ENCODE measurements around the gene LIX1.

LIX1 gene

DNA sequence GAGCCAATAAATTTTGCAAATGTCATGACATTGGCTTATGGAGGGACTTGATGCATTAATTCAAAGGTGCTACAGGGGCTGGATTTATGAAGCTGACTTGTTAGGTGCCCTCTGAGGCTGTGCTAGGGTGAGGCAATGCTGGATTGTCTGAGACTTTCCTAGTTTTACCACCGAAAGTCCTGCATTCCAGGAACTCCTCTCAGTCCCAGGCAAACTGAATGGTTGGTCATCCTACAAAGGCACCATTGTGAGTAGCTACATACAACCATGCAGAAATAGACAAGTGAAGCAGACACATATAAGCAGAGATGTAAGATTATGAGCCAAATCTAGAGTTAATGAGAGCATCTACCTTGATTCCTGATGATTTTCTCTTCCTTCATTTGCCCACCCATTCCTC is 95.3 kb downstream of the LIX1 start:
- FAIRE-seq (no peak), DNase-seq (ENCODE audit: insufficient read length, low spot score) (no peak)
- TF ChIP-seq POLR2A (IDR thresholded peaks at IDR 0.05; ENCODE audit: low read depth, low read length) (no peak), TAF1 (IDR thresholded peaks at IDR 0.05; ENCODE audit: low read depth, low read length) (no peak), POU2F2 (IDR thresholded peaks at IDR 0.05; ENCODE audit: low read depth, low read length) (no peak), SPI1 (IDR thresholded peaks at IDR 0.05; ENCODE audit: low read depth, low read length) (no peak), PAX5 (IDR thresholded peaks at IDR 0.05; ENCODE audit: insufficient read depth, low read length, severe bottlenecking) (no peak), POLR2AphosphoS5 (IDR thresholded peaks at IDR 0.05; ENCODE audit: low read depth, low read length) (no peak)

- FAIRE-seq = peak; percentile 16
- no peak for DNase-seq (ENCODE audit: insufficient read length, low spot score)
- TF ChIP-seq POLR2AphosphoS5 (IDR thresholded peaks at IDR 0.05; ENCODE audit: low read depth, low read length) = no peak
- no peak for TF ChIP-seq POU2F2 (IDR thresholded peaks at IDR 0.05; ENCODE audit: low read depth, low read length)
- TF ChIP-seq TAF1 (IDR thresholded peaks at IDR 0.05; ENCODE audit: low read depth, low read length) = no peak
- no peak for TF ChIP-seq SPI1 (IDR thresholded peaks at IDR 0.05; ENCODE audit: low read depth, low read length)
- no peak for TF ChIP-seq POLR2A (IDR thresholded peaks at IDR 0.05; ENCODE audit: low read depth, low read length)
- no peak for TF ChIP-seq PAX5 (IDR thresholded peaks at IDR 0.05; ENCODE audit: insufficient read depth, low read length, severe bottlenecking)
Observed at GRCh38 chr5:97046270-97046982, 96.0 kb downstream of the LIX1 start.

- no peak for TF ChIP-seq SPI1 (IDR thresholded peaks at IDR 0.05; ENCODE audit: low read depth, low read length)
- no peak for DNase-seq (ENCODE audit: insufficient read length, low spot score)
- no peak for FAIRE-seq
Observed at GRCh38 chr5:97044052-97044451, 98.4 kb downstream of the LIX1 start.

DNA sequence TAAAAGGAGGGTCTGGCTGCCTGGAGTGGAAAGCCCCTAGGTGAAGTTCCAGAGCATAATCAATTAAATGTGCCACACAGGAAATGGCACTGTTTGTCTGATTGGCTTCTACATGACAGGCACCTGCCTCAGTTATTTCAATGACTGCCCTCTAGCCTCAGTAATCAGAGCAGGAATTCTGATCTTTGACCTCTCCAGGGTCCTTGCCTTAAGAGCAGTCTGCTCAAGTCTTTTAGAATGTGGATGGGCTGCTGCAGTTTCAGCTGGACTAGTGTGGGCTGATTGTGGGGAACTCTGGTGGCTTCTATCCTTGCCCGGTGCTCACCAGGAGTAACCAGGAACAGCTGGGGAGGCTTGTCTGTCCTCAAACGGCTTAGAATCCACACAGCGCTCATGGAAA is 98.9 kb downstream of the LIX1 start:
- TF ChIP-seq PAX5 (IDR thresholded peaks at IDR 0.05; ENCODE audit: insufficient read depth, low read length, severe bottlenecking) = no peak
- no peak for TF ChIP-seq TAF1 (IDR thresholded peaks at IDR 0.05; ENCODE audit: low read depth, low read length)
- no peak for TF ChIP-seq POLR2AphosphoS5 (IDR thresholded peaks at IDR 0.05; ENCODE audit: low read depth, low read length)
- TF ChIP-seq POU2F2 (IDR thresholded peaks at IDR 0.05; ENCODE audit: low read depth, low read length) = no peak
- TF ChIP-seq SPI1 (IDR thresholded peaks at IDR 0.05; ENCODE audit: low read depth, low read length) = no peak
- no peak for TF ChIP-seq POLR2A (IDR thresholded peaks at IDR 0.05; ENCODE audit: low read depth, low read length)
- FAIRE-seq (no peak), DNase-seq (ENCODE audit: insufficient read length, low spot score) (no peak)

GRCh38 chr5:97042996-97043395 is 99.4 kb downstream of the LIX1 start:
- TF ChIP-seq POLR2AphosphoS5 (IDR thresholded peaks at IDR 0.05; ENCODE audit: low read depth, low read length) (no peak), PAX5 (IDR thresholded peaks at IDR 0.05; ENCODE audit: insufficient read depth, low read length, severe bottlenecking) (no peak), TAF1 (IDR thresholded peaks at IDR 0.05; ENCODE audit: low read depth, low read length) (no peak), POLR2A (IDR thresholded peaks at IDR 0.05; ENCODE audit: low read depth, low read length) (no peak), POU2F2 (IDR thresholded peaks at IDR 0.05; ENCODE audit: low read depth, low read length) (no peak), SPI1 (IDR thresholded peaks at IDR 0.05; ENCODE audit: low read depth, low read length) (no peak)
- no peak for DNase-seq (ENCODE audit: insufficient read length, low spot score)
- no peak for FAIRE-seq

All from GM12891 (cell line).